ENCODE measurements around the gene MACC1.
"Not testable (repeated sequence)": the region's sequence is repeated elsewhere in the genome, so short reads cannot be mapped to it uniquely, and the experiment has no call there.

Gene MACC1

GRCh38 chr7:20206104-20206896 lies 10.9 kb downstream of the MACC1 start:
- DNase-seq = no peak

- DNase-seq = no peak
Observed at GRCh38 chr7:20203316-20203715, 13.9 kb downstream of the MACC1 start.

GRCh38 chr7:20201380-20201779 lies 15.8 kb downstream of the MACC1 start:
- DNase-seq = no peak

GRCh38 chr7:20200971-20201370 lies 16.2 kb downstream of the MACC1 start:
- DNase-seq = no peak

GRCh38 chr7:20200361-20200760 lies 16.8 kb downstream of the MACC1 start:
- DNase-seq = no peak

- DNase-seq = peak; percentile 78
Observed at GRCh38 chr7:20199015-20199737, 18.0 kb downstream of the MACC1 start.

GRCh38 chr7:20198260-20198659 lies 18.9 kb downstream of the MACC1 start:
- no peak for DNase-seq

GRCh38 chr7:20197837-20198236 lies 19.3 kb downstream of the MACC1 start:
- no peak for DNase-seq

- no peak for DNase-seq
Observed at GRCh38 chr7:20197125-20197748, 19.9 kb downstream of the MACC1 start.

GRCh38 chr7:20194343-20194995 lies 22.7 kb downstream of the MACC1 start:
- DNase-seq = peak; percentile 80

- no peak for DNase-seq
Observed at GRCh38 chr7:20193873-20194272, 23.3 kb downstream of the MACC1 start.

- DNase-seq = no peak
Observed at GRCh38 chr7:20193242-20193777, 23.9 kb downstream of the MACC1 start.

GRCh38 chr7:20191391-20191869 lies 25.8 kb downstream of the MACC1 start:
- DNase-seq = no peak

- DNase-seq = no peak
Observed at GRCh38 chr7:20190560-20191390, 26.4 kb downstream of the MACC1 start.

GRCh38 chr7:20189852-20190251 lies 27.3 kb downstream of the MACC1 start:
- DNase-seq = no peak

GRCh38 chr7:20188567-20188966 lies 28.6 kb downstream of the MACC1 start:
- no peak for DNase-seq

GRCh38 chr7:20187850-20188249 lies 29.3 kb downstream of the MACC1 start:
- not testable (repeated sequence) for DNase-seq

GRCh38 chr7:20185988-20186387 lies 31.2 kb downstream of the MACC1 start:
- DNase-seq = no peak

- no peak for DNase-seq
Observed at GRCh38 chr7:20183086-20183485, 34.1 kb downstream of the MACC1 start.

- DNase-seq = no peak
Observed at GRCh38 chr7:20176578-20177242, 40.5 kb downstream of the MACC1 start.

- no peak for DNase-seq
Observed at GRCh38 chr7:20173828-20174227, 43.4 kb downstream of the MACC1 start.
